Body of pancreas (tissue), 4 donors: ENCODE data around the gene BACE1-AS. TPM values are rescaled to one million over a fixed set of nuclear protein-coding genes. Genes with fewer than 3 reads are reported as not detected.

Source experiments
- ATAC-seq: fragments of 150-250 bp; one replicate; pipeline ENCODE4 v1.9.1; 2016
- DNase-seq, 4 donors: peaks; one replicate each; pipeline ENCODE4 v3.0.0-alpha.2; 2019
- H3K27ac ChIP-seq, 4 donors: fragments of 200-600 bp; sonication (generic); 1 replicate in 3 of 4; 2 replicates in 1 of 4; pipeline versions ENCODE4 v1.5.1 to v1.6.1; 2016 to 2019; ENCODE audit warnings: mild to moderate bottlenecking in 1 of 4, mixed read lengths in 1 of 4, moderate library complexity in 1 of 4
- H3K27me3 ChIP-seq, 2 donors: fragments of 200-600 bp; sonication (generic); one replicate each; pipeline ENCODE4 v1.6.0; 2016; ENCODE audit warnings: mild to moderate bottlenecking in 1 of 2
- H3K36me3 ChIP-seq, 2 donors: fragments of 200-600 bp; sonication (generic); replicated peaks in 1 of 2; 2 replicates each; pipeline ENCODE4 v1.5.1; 2016; ENCODE audit warnings: low read depth in 2 of 2; ENCODE audit not compliant: insufficient read depth in 1 of 2
- H3K4me1 ChIP-seq: fragments of 200-600 bp; sonication (generic); one replicate; pipeline ENCODE4 v1.6.0; 2016
- H3K4me3 ChIP-seq, 2 donors: fragments of 200-600 bp; sonication (generic); 1 replicate in 1 of 2; 2 replicates in 1 of 2; pipeline ENCODE4 v1.5.1; 2016 to 2019
- H3K9me3 ChIP-seq, 3 donors: fragments of 200-600 bp; sonication (generic); 1 replicate in 2 of 3; 2 replicates in 1 of 3; pipeline ENCODE4 v1.5.1; 2016
- POLR2A ChIP-seq, 3 donors: fragments of 450-650 bp; IDR thresholded peaks; one replicate each; pipeline ENCODE4 v1.6.1; 2016; ENCODE audit warnings: antibody characterized with exemption in 3 of 3, mild to moderate bottlenecking in 2 of 3
- WGBS, 2 donors: methylation state at CpG; one replicate each; pipeline ENCODE4 v1.1.5; 2017; 5-methylcytosine and 5-hydroxymethylcytosine counted together
- intact Hi-C: fragments of 100-400 bp; cut with DNase I; formaldehyde crosslinking; loops from one replicate; pipeline ENCODE4 v1.15.1; 2023
- total RNA-seq, 2 donors: library from RNA; depleted of rRNA; stranded (reverse); fragments of >200 nt; gene quantifications; one replicate each; pipeline ENCODE4 v1.1.0, GENCODE V29; 2016
- TF ChIP-seq, protein P1 (sequence below), 7 experiments: fragments of 450-650 bp in 4 of 7; fragments of 200-600 bp in 3 of 7; sonication (generic) in 3 of 7; IDR thresholded peaks; one replicate each; pipeline ENCODE4 v1.5.1; 2016 to 2019; ENCODE audit warnings: antibody characterized with exemption in 7 of 7

Gene BACE1-AS
- total RNA-seq, 2 donors from 2014 or later = 5.3 to 6.0 TPM

- no peak for DNase-seq
- Histone ChIP-seq H3K9me3 (no peaks in the 10 kb centered on the region), H3K27me3 (no peaks in the 10 kb centered on the region), H3K27ac (peak overlapping the region in 1 of 4 donors; percentile 44), H3K36me3 (peaks cover 0 to 2% of the 10 kb centered on the region in 2 donors), H3K4me3 (no peak overlapping the region), H3K4me1 (peaks cover 17% of the 10 kb centered on the region)
- intact Hi-C loops = no loop called here
- TF ChIP-seq, protein P1, sequence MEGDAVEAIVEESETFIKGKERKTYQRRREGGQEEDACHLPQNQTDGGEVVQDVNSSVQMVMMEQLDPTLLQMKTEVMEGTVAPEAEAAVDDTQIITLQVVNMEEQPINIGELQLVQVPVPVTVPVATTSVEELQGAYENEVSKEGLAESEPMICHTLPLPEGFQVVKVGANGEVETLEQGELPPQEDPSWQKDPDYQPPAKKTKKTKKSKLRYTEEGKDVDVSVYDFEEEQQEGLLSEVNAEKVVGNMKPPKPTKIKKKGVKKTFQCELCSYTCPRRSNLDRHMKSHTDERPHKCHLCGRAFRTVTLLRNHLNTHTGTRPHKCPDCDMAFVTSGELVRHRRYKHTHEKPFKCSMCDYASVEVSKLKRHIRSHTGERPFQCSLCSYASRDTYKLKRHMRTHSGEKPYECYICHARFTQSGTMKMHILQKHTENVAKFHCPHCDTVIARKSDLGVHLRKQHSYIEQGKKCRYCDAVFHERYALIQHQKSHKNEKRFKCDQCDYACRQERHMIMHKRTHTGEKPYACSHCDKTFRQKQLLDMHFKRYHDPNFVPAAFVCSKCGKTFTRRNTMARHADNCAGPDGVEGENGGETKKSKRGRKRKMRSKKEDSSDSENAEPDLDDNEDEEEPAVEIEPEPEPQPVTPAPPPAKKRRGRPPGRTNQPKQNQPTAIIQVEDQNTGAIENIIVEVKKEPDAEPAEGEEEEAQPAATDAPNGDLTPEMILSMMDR (IDR thresholded peaks at IDR 0.05) = no peak
- TF ChIP-seq POLR2A (IDR thresholded peaks at IDR 0.05) = no peak
- 59% methylated on average over 4 of the region's 4 CpGs for WGBS, 2 donors
- no peak for ATAC-seq
These were observed 11.3 kb upstream of the BACE1-AS start for GRCh38 chr11:117279711-117280376.

DNA sequence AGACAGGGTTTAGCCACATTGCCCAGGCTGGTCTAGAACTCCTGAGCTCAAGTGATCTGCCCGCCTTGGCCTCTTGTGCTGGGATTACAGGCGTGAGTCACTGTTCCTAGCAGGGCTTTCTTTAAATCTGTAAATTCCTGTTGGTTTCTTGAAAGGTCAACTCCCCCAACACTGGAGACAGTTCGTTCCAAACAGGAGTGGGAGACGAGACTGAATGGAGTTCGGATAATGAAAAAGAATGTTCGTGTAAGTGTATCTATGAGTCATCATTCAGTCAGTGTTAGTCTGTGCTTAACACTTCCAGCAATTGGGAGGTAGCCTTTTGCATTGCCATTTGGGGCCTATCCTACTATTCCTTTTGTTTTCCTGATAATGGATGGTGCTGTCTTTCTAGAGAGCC is 10.0 kb upstream of the BACE1-AS start:
- ATAC-seq (no peak), DNase-seq (no peak)
- H3K27ac ChIP-seq = peak overlapping the region in 2 of 4 donors; percentile 8 to 15
- no peak overlapping the region for H3K4me3 ChIP-seq
- no peaks in the 10 kb centered on the region for H3K27me3 ChIP-seq
- peaks cover 25% of the 10 kb centered on the region for H3K4me1 ChIP-seq
- 82 to 90% methylated on average over 6 of the region's 6 CpGs for WGBS, 2 donors
- peaks cover 0 to 2% of the 10 kb centered on the region in 2 donors for H3K36me3 ChIP-seq
- intact Hi-C loops = no loop called here
- H3K9me3 ChIP-seq = no peaks in the 10 kb centered on the region
- TF ChIP-seq, protein P1 (IDR thresholded peaks at IDR 0.05) = no peak
- no peak for TF ChIP-seq POLR2A (IDR thresholded peaks at IDR 0.05)

DNA sequence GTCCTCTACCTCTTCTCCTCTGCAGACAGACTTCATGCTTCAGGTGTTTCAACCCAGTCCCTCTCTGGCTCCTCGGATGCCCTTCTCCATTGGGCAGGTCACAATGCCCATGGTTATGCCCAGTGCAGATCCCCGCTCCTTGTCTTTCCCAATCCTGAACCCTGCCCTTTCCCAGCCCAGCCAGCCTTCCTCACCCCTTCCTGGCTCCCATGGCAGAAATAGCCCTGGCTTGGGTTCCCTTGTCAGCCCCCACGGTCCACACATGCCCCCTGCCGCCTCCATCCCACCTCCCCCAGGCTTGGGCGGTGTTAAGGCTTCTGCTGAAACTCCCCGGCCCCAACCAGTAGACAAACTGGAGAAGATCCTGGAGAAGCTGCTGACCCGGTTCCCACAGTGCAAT is 9.3 kb upstream of the BACE1-AS start:
- TF ChIP-seq, protein P1 (IDR thresholded peaks at IDR 0.05) = no peak
- TF ChIP-seq POLR2A (IDR thresholded peaks at IDR 0.05) = no peak
- H3K9me3 ChIP-seq = no peaks in the 10 kb centered on the region
- no peak for ATAC-seq
- DNase-seq = no peak
- WGBS, 2 donors = 96 to 97% methylated on average over 7 of the region's 7 CpGs
- peak overlapping the region in 3 of 4 donors; percentile 4 to 15 (median 8) for H3K27ac ChIP-seq
- peaks cover 31% of the 10 kb centered on the region for H3K4me1 ChIP-seq
- no peaks in the 10 kb centered on the region for H3K27me3 ChIP-seq
- no peak overlapping the region for H3K4me3 ChIP-seq
- H3K36me3 ChIP-seq = peaks cover 0 to 2% of the 10 kb centered on the region in 2 donors
- intact Hi-C loops = no loop called here

GRCh38 chr11:117282956-117283355 is 8.2 kb upstream of the BACE1-AS start:
- ATAC-seq (peak; percentile 80), DNase-seq (peak; percentile 61 to 86 (median 72))
- no peaks in the 10 kb centered on the region for H3K9me3 ChIP-seq
- no peaks in the 10 kb centered on the region for H3K27me3 ChIP-seq
- peak overlapping the region in 3 of 4 donors; percentile 11 to 43 (median 36) for H3K27ac ChIP-seq
- no peak for TF ChIP-seq POLR2A (IDR thresholded peaks at IDR 0.05)
- TF ChIP-seq, protein P1 (IDR thresholded peaks at IDR 0.05) = no peak
- no peak overlapping the region for H3K4me3 ChIP-seq
- H3K36me3 ChIP-seq = peaks cover 0 to 2% of the 10 kb centered on the region in 2 donors
- 20 to 45% methylated on average over 3 of the region's 3 CpGs for WGBS, 2 donors
- peaks cover 37% of the 10 kb centered on the region for H3K4me1 ChIP-seq
- intact Hi-C loops = no loop called here

DNA sequence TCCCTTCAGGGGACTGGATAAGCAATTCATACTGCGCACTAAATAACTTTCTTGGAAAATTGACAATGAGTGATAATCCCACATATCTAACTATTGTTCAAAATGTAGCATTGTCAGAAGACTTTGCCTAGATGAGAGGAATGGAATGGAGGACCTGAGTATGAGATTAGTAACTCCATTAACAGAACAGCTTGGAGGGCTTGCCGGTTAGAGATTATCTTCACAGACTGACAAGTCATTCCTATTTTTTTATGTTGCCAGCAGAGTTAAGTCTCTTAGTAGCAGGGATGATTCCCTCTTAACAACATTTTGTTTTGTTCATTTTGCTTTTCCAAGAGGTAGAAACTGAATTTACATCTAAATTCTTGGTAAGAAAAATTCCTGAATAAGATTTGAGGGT is 7.1 kb upstream of the BACE1-AS start:
- ATAC-seq = no peak
- no peak for DNase-seq
- TF ChIP-seq, protein P1 (IDR thresholded peaks at IDR 0.05) = no peak
- no peak for TF ChIP-seq POLR2A (IDR thresholded peaks at IDR 0.05)
- no peaks in the 10 kb centered on the region for H3K9me3 ChIP-seq
- H3K27ac ChIP-seq = peak overlapping the region in 3 of 4 donors; percentile 11 to 43 (median 36)
- no peak overlapping the region for H3K4me3 ChIP-seq
- WGBS, 2 donors = 38 to 55% methylated on average over 2 of the region's 2 CpGs
- peaks cover 0 to 2% of the 10 kb centered on the region in 2 donors for H3K36me3 ChIP-seq
- intact Hi-C loops = no loop called here
- no peaks in the 10 kb centered on the region for H3K27me3 ChIP-seq
- peaks cover 48% of the 10 kb centered on the region for H3K4me1 ChIP-seq
